Measurements from ENCODE around the gene IFNLR1. TPM values are rescaled to one million over a fixed set of nuclear protein-coding genes. Genes with fewer than 3 reads are reported as not detected.

The IFNLR1 gene
- total and polyA plus RNA-seq, 2 donors (not counting 3 experiments of a cell fraction or from before 2014, with no cell fraction given): 0.01 TPM; not detected in 1

DNA sequence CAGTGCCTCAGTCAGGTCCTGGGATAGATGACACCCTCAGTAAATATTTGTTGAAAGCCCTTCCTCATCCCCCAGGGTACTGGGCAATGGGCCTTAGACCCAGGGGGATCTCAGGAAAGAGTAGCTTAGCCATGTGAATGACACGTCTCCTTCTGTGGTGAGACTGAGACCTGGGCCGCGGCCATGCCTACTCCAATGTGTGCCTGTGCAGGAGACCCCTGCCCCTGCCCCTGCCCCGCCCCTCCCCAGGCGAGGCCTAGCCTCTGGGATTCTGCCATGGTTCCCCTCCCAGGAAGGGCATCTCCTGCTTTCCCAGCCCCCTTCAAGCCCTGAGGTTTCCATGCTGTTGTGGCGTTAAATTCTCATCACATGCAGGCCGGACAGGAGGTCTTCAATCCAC is 82.2 kb downstream of the IFNLR1 start:
- FAIRE-seq: no peak

More for the DNA sequence above, 82.2 kb downstream of the IFNLR1 start:
- BruUV-seq (replicated peaks): no TSS peak
- Histone ChIP-seq H3K79me2 (ENCODE audit: control insufficient read depth, insufficient read depth, low read length) (no peaks in the 10 kb centered on the region), H3K4me3 (replicated peaks in 1 of 3; ENCODE audit: insufficient read depth in 1 of 3, low read depth in 1 of 3, low read length in 3 of 3) (no peak overlapping the region), H3K9me3 (replicated peaks; ENCODE audit: control insufficient read depth, insufficient read depth, low read length) (no peaks in the 10 kb centered on the region), H3K4me1 (ENCODE audit: control insufficient read depth, extremely low read depth, insufficient read depth, low read length) (peaks cover 15% of the 10 kb centered on the region), H3K9ac (replicated peaks; ENCODE audit: extremely low read depth, insufficient read depth, low read length) (no peak overlapping the region), H3K9me1 (replicated peaks; ENCODE audit: control insufficient read depth, extremely low read depth, insufficient read depth, low read length) (no peaks in the 10 kb centered on the region), H3K4me2 (ENCODE audit: insufficient read depth, low read length) (no peak overlapping the region), H4K20me1 (replicated peaks; ENCODE audit: control insufficient read depth, extremely low read depth, insufficient read depth, low read length) (no peaks in the 10 kb centered on the region), H3K27me3 (ENCODE audit: control insufficient read depth in 2 of 2, insufficient read depth in 2 of 2, low read length in 2 of 2) (no peaks in the 10 kb centered on the region), H3K27ac (ENCODE audit: insufficient read depth, low read depth, low read length) (no peak overlapping the region), H3K36me3 (ENCODE audit: control insufficient read depth in 2 of 2, extremely low read depth in 1 of 2, insufficient read depth in 2 of 2, low read length in 2 of 2) (no peaks in the 10 kb centered on the region), H2AFZ (ENCODE audit: low read depth, low read length) (no peak overlapping the region)
- dilution Hi-C loops (cut with MboI; ENCODE audit: extremely low pct_ligation_motif_present, low sequenced_read_pairs) (no loop called here), intact Hi-C loops (cut with micrococcal nuclease) (no loop called here)
- ChIA-PET POLR2A (no interaction called here), CTCF (interaction anchor here (1.4 to 2.2 kb wide), 2 partner anchors 33 to 45 kb away, joined by 3 to 5 read pairs; no protein-coding TSS in a partner anchor)
- TF ChIP-seq MAX (IDR thresholded peaks at IDR 0.05; ENCODE audit: insufficient read depth, insufficient read length) (no peak), FOS (IDR thresholded peaks at IDR 0.05; ENCODE audit: borderline replicate concordance, insufficient read depth, low read length) (no peak), JUN (IDR thresholded peaks at IDR 0.05; ENCODE audit: borderline replicate concordance, insufficient read depth, insufficient read length, low read depth) (no peak), GATA2 (IDR thresholded peaks at IDR 0.05; ENCODE audit: insufficient read depth, insufficient read length, low read depth, low read length) (no peak), EZH2 (IDR thresholded peaks at IDR 0.05; ENCODE audit: borderline replicate concordance, low read depth, low read length, severe bottlenecking) (no peak), POLR2AphosphoS5 (IDR thresholded peaks at IDR 0.05; ENCODE audit: insufficient read depth, low read depth, low read length) (no peak)
- TF ChIP-seq, protein P1, sequence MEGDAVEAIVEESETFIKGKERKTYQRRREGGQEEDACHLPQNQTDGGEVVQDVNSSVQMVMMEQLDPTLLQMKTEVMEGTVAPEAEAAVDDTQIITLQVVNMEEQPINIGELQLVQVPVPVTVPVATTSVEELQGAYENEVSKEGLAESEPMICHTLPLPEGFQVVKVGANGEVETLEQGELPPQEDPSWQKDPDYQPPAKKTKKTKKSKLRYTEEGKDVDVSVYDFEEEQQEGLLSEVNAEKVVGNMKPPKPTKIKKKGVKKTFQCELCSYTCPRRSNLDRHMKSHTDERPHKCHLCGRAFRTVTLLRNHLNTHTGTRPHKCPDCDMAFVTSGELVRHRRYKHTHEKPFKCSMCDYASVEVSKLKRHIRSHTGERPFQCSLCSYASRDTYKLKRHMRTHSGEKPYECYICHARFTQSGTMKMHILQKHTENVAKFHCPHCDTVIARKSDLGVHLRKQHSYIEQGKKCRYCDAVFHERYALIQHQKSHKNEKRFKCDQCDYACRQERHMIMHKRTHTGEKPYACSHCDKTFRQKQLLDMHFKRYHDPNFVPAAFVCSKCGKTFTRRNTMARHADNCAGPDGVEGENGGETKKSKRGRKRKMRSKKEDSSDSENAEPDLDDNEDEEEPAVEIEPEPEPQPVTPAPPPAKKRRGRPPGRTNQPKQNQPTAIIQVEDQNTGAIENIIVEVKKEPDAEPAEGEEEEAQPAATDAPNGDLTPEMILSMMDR (IDR thresholded peaks at IDR 0.05; ENCODE audit: extremely low read depth in 1 of 2, insufficient read depth in 1 of 2, low read depth in 1 of 2, low read length in 2 of 2): no peak
- no peak for DNase-seq (ENCODE audit: low read depth, low spot score)

Other genes starting within 250 kb of the IFNLR1 start
- 77.8 and 107 TPM in 2 replicates for gene PNRC2, start 227.5 kb downstream of the IFNLR1 start, total RNA-seq
- 36.3 and 70.2 TPM in 2 replicates for gene PNRC2, start 227.5 kb downstream of the IFNLR1 start, polyA plus RNA-seq
- gene SRSF10, start 207.0 kb downstream of the IFNLR1 start, total RNA-seq: 124 and 125 TPM in 2 replicates
- 81.2 and 135 TPM in 2 replicates for gene SRSF10, start 207.0 kb downstream of the IFNLR1 start, polyA plus RNA-seq
- 0.18 and 0.40 TPM in 2 replicates for gene MYOM3, start 75.2 kb downstream of the IFNLR1 start, total RNA-seq
- 0.06 and 0.11 TPM in 2 replicates for gene MYOM3, start 75.2 kb downstream of the IFNLR1 start, polyA plus RNA-seq
- gene IL22RA1, start 44.1 kb downstream of the IFNLR1 start, total RNA-seq: not detected in 2 replicates
- gene IL22RA1, start 44.1 kb downstream of the IFNLR1 start, polyA plus RNA-seq: not detected in 2 replicates
- not detected in 2 replicates for gene GRHL3, start 132.1 kb upstream of the IFNLR1 start, total RNA-seq
- gene GRHL3, start 132.1 kb upstream of the IFNLR1 start, polyA plus RNA-seq: not detected in 2 replicates
- gene STPG1, start 226.5 kb upstream of the IFNLR1 start, total RNA-seq: 5.9 and 10.2 TPM in 2 replicates
- 5.6 and 6.3 TPM in 2 replicates for gene STPG1, start 226.5 kb upstream of the IFNLR1 start, polyA plus RNA-seq
- 14.8 and 16.0 TPM in 2 replicates for gene NIPAL3, start 228.5 kb upstream of the IFNLR1 start, total RNA-seq
- 15.1 and 15.5 TPM in 2 replicates for gene NIPAL3, start 228.5 kb upstream of the IFNLR1 start, polyA plus RNA-seq

Measured in endothelial cell of umbilical vein (primary cell).